ENCODE results near the gene NSD1.

Gene NSD1

GRCh38 chr5:177311723-177312648, 178.4 kb downstream of the NSD1 start, which contains the start of gene MXD3:
MXD3 (minus strand) TSS chr5:177311898; CDS start chr5:177311830, 68 bp downstream.
- DNase-seq, result peak; percentile 85 to 96

- peak; percentile 43 to 46 for DNase-seq
These were observed 179.1 kb downstream of the NSD1 start for GRCh38 chr5:177312649-177313181.

GRCh38 chr5:177313561-177314259, 180.1 kb downstream of the NSD1 start:
- DNase-seq, result no peak

- DNase-seq, result no peak
These were observed 181.1 kb downstream of the NSD1 start for GRCh38 chr5:177314376-177315342.

- DNase-seq, result no peak
These were observed 181.8 kb downstream of the NSD1 start for GRCh38 chr5:177315411-177315810.

- DNase-seq, result no peak
These were observed 182.4 kb downstream of the NSD1 start for GRCh38 chr5:177316005-177316404.

GRCh38 chr5:177317959-177318377, 184.4 kb downstream of the NSD1 start:
- DNase-seq, result peak; percentile 56 to 87

- DNase-seq, result no peak
These were observed 186.5 kb downstream of the NSD1 start for GRCh38 chr5:177319913-177320588.

- no peak for DNase-seq
These were observed 187.3 kb downstream of the NSD1 start for GRCh38 chr5:177320879-177321278.

- no peak for DNase-seq
These were observed 192.4 kb downstream of the NSD1 start for GRCh38 chr5:177325868-177326381.

- no peak for DNase-seq
These were observed 194.3 kb downstream of the NSD1 start for GRCh38 chr5:177327539-177328522.

GRCh38 chr5:177328545-177329231, 195.1 kb downstream of the NSD1 start:
- no peak for DNase-seq

- DNase-seq, result no peak
These were observed 196.3 kb downstream of the NSD1 start for GRCh38 chr5:177329883-177330282.

GRCh38 chr5:177330991-177331842, 197.6 kb downstream of the NSD1 start:
- DNase-seq, result no peak

- no peak for DNase-seq
These were observed 198.7 kb downstream of the NSD1 start for GRCh38 chr5:177332031-177332895.

GRCh38 chr5:177332896-177333260, 199.3 kb downstream of the NSD1 start:
- DNase-seq, result no peak

- no peak for DNase-seq
These were observed 200.0 kb downstream of the NSD1 start for GRCh38 chr5:177333420-177334154.

Measured in NCI-H526 (cell line).